Measurements from ENCODE around the gene PLEKHM1.

Gene PLEKHM1

DNA sequence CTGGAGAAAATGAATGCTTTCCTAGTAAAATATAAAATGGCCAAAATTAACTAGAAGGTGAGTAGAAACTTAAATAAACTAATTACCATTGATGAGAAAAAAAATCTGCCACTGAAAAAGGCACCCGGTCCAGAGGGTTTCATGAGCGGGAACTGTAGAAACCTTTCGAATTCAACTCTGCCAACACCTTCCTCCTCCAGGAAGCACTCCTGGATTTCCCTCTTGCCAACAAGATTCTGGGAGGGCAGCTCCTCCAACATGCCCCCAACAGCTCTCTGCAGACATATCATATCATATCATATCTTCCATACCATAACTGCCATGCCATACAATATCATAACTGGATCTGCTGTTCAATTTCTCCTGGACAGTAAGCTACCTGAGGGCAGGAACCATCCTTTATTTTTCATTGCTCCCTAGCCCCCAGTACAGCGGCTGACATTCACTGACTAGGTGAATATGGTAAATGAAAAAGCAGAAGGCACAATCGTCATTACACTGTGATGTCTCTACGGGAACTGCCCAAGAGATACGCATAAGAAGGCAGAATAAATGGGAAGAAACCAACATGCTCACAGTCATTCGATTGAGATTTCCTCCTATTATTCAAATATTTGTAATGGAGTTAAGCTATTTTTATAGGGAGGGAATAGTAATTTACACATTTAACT is 67.1 kb downstream of the PLEKHM1 start:
- TF ChIP-seq ZNF565 (CRISPR knock-in tag; conservative IDR thresholded peaks at IDR 0.05; ENCODE audit: low read depth), result no peak
- no peak for ATAC-seq

DNA sequence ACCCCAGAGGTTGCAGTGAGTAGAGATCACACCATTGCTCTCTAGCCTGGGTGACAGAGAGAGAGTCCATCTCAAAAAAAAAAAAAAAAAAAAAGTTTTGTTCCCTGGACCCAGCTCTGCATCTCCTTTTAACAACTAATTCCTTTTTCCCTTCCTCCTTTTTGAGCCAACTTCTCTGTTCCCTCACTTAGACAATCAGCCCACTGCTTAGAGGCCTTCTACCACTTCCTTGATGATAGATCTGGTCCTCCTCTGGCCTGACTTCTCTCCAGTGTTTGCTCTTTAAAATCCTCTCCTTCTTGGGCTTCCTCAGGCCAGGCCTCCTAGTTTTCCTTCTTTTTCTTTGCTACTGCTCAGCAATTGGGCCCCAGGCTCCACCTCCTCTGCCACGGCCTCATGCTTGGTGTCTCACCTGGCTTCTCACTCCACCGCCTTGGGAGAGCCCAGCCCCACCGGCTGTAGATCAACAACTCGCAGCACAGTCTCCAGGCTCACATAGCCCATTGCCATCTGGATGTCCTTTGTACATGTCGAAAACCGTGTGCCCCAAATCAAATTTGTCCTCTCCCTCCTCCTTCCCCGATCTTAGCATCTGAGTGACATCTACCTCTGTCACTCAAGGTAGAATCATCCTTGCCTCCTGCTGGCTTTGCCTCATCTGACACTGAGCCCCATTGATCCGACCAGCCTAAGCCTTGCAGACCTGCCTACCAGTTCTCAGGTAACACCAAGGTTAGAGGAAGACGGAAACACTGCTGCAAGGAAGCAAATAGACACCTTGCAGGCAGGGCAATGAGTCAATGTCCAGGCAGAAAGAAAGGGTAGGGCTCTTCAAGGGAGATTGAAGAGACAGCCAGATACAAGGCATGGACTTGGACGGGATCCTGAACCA is 75.3 kb downstream of the PLEKHM1 start:
- TF ChIP-seq SNAI2 (CRISPR knock-in tag; IDR thresholded peaks at IDR 0.05) (no peak), ZNF70 (CRISPR knock-in tag; IDR thresholded peaks at IDR 0.05) (no peak)
- ATAC-seq, result no peak

DNA sequence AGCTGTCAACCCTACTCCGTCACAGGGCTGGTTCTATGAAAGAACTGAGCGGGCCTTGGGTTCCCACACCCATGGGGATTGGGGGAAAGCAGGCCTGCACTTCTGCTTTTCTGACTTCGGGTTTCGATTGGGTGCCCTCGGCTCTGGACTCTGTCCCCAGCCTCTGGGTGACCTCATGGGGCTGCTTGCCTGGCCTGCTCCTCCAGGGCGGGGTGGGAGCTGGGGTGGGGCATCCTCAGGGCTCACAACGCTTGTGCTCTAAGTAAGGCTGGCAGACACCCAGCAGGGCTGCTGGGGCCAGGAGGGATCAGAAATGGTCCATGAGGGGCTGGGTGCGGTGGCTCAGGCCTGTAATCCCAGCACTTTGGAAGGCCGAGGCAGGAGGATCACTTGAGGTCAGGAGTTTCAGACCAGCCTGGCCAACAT is 77.0 kb downstream of the PLEKHM1 start:
- no peak for ATAC-seq
- no peak for TF ChIP-seq TCF4 (CRISPR knock-in tag; IDR thresholded peaks at IDR 0.05; ENCODE audit: borderline replicate concordance)
- TF ChIP-seq ISL1 (CRISPR knock-in tag; IDR thresholded peaks at IDR 0.05), result no peak
- TF ChIP-seq, protein P1, sequence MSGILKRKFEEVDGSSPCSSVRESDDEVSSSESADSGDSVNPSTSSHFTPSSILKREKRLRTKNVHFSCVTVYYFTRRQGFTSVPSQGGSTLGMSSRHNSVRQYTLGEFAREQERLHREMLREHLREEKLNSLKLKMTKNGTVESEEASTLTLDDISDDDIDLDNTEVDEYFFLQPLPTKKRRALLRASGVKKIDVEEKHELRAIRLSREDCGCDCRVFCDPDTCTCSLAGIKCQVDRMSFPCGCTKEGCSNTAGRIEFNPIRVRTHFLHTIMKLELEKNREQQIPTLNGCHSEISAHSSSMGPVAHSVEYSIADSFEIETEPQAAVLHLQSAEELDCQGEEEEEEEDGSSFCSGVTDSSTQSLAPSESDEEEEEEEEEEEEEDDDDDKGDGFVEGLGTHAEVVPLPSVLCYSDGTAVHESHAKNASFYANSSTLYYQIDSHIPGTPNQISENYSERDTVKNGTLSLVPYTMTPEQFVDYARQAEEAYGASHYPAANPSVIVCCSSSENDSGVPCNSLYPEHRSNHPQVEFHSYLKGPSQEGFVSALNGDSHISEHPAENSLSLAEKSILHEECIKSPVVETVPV (CRISPR knock-in tag; IDR thresholded peaks at IDR 0.05), result no peak
- no peak for TF ChIP-seq GLIS3 (CRISPR knock-in tag; IDR thresholded peaks at IDR 0.05)
- TF ChIP-seq OSR1 (CRISPR knock-in tag; IDR thresholded peaks at IDR 0.05), result no peak
- no peak for TF ChIP-seq ZNF565 (CRISPR knock-in tag; conservative IDR thresholded peaks at IDR 0.05; ENCODE audit: low read depth)

DNA sequence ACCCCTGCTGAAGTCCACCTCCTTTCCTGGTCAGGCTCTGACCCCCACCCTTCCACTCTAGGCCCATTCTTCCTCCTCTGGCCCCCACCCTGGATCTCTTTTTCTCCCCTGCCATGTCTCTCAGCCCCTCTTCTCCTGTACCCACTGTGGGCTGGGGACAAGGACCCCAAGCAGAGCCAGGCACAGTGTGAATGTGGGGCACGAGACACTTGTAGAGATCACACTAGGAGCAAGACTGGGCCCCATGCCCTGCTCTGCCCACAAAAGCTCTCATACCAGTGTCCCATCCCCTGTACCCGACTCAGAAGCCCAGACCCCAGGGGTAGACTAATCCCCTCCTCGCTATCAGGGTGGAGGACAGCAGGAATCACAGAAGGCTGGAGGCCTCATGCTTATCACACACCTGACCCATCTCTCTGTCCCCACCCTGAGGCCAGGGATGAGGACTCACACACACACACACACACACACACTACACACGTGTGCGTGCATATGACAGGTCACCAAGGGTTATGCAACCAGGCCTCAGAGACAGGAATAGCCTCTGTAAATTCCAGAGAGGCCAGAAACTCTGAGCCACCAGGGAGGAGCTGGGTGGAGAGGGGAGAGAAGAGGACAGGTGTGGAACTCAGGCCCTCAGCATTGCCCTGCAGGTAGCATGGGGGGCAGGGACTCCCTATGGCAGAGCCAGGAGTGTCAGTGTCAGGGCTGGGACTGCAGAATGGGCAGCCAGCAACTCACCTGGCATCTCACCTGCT is 79.0 kb downstream of the PLEKHM1 start:
- ATAC-seq, result no peak

More for the DNA sequence above, 79.0 kb downstream of the PLEKHM1 start:
- no peak for TF ChIP-seq ZFP3 (CRISPR knock-in tag; IDR thresholded peaks at IDR 0.05)
- TF ChIP-seq, protein P2, sequence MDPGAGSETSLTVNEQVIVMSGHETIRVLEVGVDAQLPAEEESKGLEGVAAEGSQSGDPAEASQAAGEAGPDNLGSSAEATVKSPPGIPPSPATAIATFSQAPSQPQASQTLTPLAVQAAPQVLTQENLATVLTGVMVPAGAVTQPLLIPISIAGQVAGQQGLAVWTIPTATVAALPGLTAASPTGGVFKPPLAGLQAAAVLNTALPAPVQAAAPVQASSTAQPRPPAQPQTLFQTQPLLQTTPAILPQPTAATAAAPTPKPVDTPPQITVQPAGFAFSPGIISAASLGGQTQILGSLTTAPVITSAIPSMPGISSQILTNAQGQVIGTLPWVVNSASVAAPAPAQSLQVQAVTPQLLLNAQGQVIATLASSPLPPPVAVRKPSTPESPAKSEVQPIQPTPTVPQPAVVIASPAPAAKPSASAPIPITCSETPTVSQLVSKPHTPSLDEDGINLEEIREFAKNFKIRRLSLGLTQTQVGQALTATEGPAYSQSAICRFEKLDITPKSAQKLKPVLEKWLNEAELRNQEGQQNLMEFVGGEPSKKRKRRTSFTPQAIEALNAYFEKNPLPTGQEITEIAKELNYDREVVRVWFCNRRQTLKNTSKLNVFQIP (CRISPR knock-in tag; IDR thresholded peaks at IDR 0.05; ENCODE audit: borderline replicate concordance, low read depth), result no peak
- TF ChIP-seq ESRRG (CRISPR knock-in tag; IDR thresholded peaks at IDR 0.05), result no peak
- TF ChIP-seq ZNF8 (CRISPR knock-in tag; IDR thresholded peaks at IDR 0.05), result no peak
- no peak for TF ChIP-seq TCF4 (CRISPR knock-in tag; IDR thresholded peaks at IDR 0.05; ENCODE audit: borderline replicate concordance)
- TF ChIP-seq BACH2 (CRISPR knock-in tag; IDR thresholded peaks at IDR 0.05; ENCODE audit: borderline replicate concordance), result no peak
- TF ChIP-seq, protein P3, sequence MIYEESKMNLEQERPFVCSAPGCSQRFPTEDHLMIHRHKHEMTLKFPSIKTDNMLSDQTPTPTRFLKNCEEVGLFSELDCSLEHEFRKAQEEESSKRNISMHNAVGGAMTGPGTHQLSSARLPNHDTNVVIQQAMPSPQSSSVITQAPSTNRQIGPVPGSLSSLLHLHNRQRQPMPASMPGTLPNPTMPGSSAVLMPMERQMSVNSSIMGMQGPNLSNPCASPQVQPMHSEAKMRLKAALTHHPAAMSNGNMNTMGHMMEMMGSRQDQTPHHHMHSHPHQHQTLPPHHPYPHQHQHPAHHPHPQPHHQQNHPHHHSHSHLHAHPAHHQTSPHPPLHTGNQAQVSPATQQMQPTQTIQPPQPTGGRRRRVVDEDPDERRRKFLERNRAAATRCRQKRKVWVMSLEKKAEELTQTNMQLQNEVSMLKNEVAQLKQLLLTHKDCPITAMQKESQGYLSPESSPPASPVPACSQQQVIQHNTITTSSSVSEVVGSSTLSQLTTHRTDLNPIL (CRISPR knock-in tag; IDR thresholded peaks at IDR 0.05; ENCODE audit: low read depth), result no peak
- no peak for TF ChIP-seq ARNTL (CRISPR knock-in tag; IDR thresholded peaks at IDR 0.05; ENCODE audit: borderline replicate concordance, low read depth)
- TF ChIP-seq CSDC2 (CRISPR knock-in tag; IDR thresholded peaks at IDR 0.05), result no peak
- TF ChIP-seq, protein P4, sequence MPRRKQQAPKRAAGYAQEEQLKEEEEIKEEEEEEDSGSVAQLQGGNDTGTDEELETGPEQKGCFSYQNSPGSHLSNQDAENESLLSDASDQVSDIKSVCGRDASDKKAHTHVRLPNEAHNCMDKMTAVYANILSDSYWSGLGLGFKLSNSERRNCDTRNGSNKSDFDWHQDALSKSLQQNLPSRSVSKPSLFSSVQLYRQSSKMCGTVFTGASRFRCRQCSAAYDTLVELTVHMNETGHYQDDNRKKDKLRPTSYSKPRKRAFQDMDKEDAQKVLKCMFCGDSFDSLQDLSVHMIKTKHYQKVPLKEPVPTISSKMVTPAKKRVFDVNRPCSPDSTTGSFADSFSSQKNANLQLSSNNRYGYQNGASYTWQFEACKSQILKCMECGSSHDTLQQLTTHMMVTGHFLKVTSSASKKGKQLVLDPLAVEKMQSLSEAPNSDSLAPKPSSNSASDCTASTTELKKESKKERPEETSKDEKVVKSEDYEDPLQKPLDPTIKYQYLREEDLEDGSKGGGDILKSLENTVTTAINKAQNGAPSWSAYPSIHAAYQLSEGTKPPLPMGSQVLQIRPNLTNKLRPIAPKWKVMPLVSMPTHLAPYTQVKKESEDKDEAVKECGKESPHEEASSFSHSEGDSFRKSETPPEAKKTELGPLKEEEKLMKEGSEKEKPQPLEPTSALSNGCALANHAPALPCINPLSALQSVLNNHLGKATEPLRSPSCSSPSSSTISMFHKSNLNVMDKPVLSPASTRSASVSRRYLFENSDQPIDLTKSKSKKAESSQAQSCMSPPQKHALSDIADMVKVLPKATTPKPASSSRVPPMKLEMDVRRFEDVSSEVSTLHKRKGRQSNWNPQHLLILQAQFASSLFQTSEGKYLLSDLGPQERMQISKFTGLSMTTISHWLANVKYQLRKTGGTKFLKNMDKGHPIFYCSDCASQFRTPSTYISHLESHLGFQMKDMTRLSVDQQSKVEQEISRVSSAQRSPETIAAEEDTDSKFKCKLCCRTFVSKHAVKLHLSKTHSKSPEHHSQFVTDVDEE (CRISPR knock-in tag; IDR thresholded peaks at IDR 0.05), result no peak
- no peak for TF ChIP-seq ZNF70 (CRISPR knock-in tag; IDR thresholded peaks at IDR 0.05)
- no peak for TF ChIP-seq TOX (CRISPR knock-in tag; IDR thresholded peaks at IDR 0.05; ENCODE audit: borderline replicate concordance)
- no peak for TF ChIP-seq RARB (CRISPR knock-in tag; IDR thresholded peaks at IDR 0.05)
- no peak for TF ChIP-seq SNAI2 (CRISPR knock-in tag; IDR thresholded peaks at IDR 0.05)
- TF ChIP-seq ISL1 (CRISPR knock-in tag; IDR thresholded peaks at IDR 0.05), result no peak
- no peak for TF ChIP-seq ZNF565 (CRISPR knock-in tag; conservative IDR thresholded peaks at IDR 0.05; ENCODE audit: low read depth)
- TF ChIP-seq ZC3H10 (CRISPR knock-in tag; IDR thresholded peaks at IDR 0.05), result no peak
- TF ChIP-seq ZFP30 (CRISPR knock-in tag; IDR thresholded peaks at IDR 0.05), result no peak
- no peak for TF ChIP-seq PPARA (CRISPR knock-in tag; IDR thresholded peaks at IDR 0.05; ENCODE audit: borderline replicate concordance)
- no peak for TF ChIP-seq OSR1 (CRISPR knock-in tag; IDR thresholded peaks at IDR 0.05)
